ENCODE data around the gene IFIT3. TPM values are rescaled to one million over a fixed set of nuclear protein-coding genes. Genes with fewer than 3 reads are reported as not detected.

The IFIT3 gene
- total RNA-seq, 1 donor from 2014 or later = not detected

GRCh38 chr10:89308266-89308665 is 19.5 kb upstream of the IFIT3 start:
- H3K4me3 Mint-ChIP-seq (ENCODE audit: low read depth) = no peak overlapping the region
- TF ChIP-seq CTCF (IDR thresholded peaks at IDR 0.05; ENCODE audit: unreplicated experiment) = no peak
- no peaks in the 10 kb centered on the region for H3K4me1 Mint-ChIP-seq (ENCODE audit: low read depth)
- no peak for DNase-seq (ENCODE audit: low spot score, unreplicated experiment)
- H3K27ac Mint-ChIP-seq = no peak overlapping the region
- no peaks in the 10 kb centered on the region for H3K36me3 Mint-ChIP-seq (ENCODE audit: insufficient read depth)
- peaks cover 9% of the 10 kb centered on the region for H3K27me3 Mint-ChIP-seq
- H3K9me3 Mint-ChIP-seq (ENCODE audit: low read depth) = peaks cover 3% of the 10 kb centered on the region

- peaks cover 7% of the 10 kb centered on the region for H3K27me3 Mint-ChIP-seq
- TF ChIP-seq CTCF (IDR thresholded peaks at IDR 0.05; ENCODE audit: unreplicated experiment) = no peak
- H3K4me3 Mint-ChIP-seq (ENCODE audit: low read depth) = no peak overlapping the region
- no peak overlapping the region for H3K27ac Mint-ChIP-seq
- H3K36me3 Mint-ChIP-seq (ENCODE audit: insufficient read depth) = no peaks in the 10 kb centered on the region
- no peaks in the 10 kb centered on the region for H3K4me1 Mint-ChIP-seq (ENCODE audit: low read depth)
- DNase-seq (ENCODE audit: low spot score, unreplicated experiment) = no peak
- H3K9me3 Mint-ChIP-seq (ENCODE audit: low read depth) = peaks cover 3% of the 10 kb centered on the region
Observed at GRCh38 chr10:89308736-89309135, 19.1 kb upstream of the IFIT3 start.

- Mint-ChIP-seq H3K4me1 (ENCODE audit: low read depth) (no peaks in the 10 kb centered on the region), H3K36me3 (ENCODE audit: insufficient read depth) (no peaks in the 10 kb centered on the region), H3K4me3 (ENCODE audit: low read depth) (no peak overlapping the region), H3K27ac (no peak overlapping the region), H3K27me3 (peaks cover 3% of the 10 kb centered on the region), H3K9me3 (ENCODE audit: low read depth) (peaks cover 3% of the 10 kb centered on the region)
- TF ChIP-seq CTCF (IDR thresholded peaks at IDR 0.05; ENCODE audit: unreplicated experiment) = no peak
- DNase-seq (ENCODE audit: low spot score, unreplicated experiment) = no peak
Observed at GRCh38 chr10:89309156-89310055, 18.4 kb upstream of the IFIT3 start.

- Mint-ChIP-seq H3K4me3 (ENCODE audit: low read depth) (no peak overlapping the region), H3K4me1 (ENCODE audit: low read depth) (no peaks in the 10 kb centered on the region), H3K27ac (no peak overlapping the region), H3K36me3 (ENCODE audit: insufficient read depth) (no peaks in the 10 kb centered on the region), H3K9me3 (ENCODE audit: low read depth) (peaks cover 3% of the 10 kb centered on the region), H3K27me3 (peaks cover 3% of the 10 kb centered on the region)
- TF ChIP-seq CTCF (IDR thresholded peaks at IDR 0.05; ENCODE audit: unreplicated experiment) = no peak
- no peak for DNase-seq (ENCODE audit: low spot score, unreplicated experiment)
Observed at GRCh38 chr10:89310056-89310893, 17.5 kb upstream of the IFIT3 start.

GRCh38 chr10:89312973-89313372 is 14.8 kb upstream of the IFIT3 start:
- no peak for TF ChIP-seq CTCF (IDR thresholded peaks at IDR 0.05; ENCODE audit: unreplicated experiment)
- H3K4me3 Mint-ChIP-seq (ENCODE audit: low read depth) = no peak overlapping the region
- H3K4me1 Mint-ChIP-seq (ENCODE audit: low read depth) = no peaks in the 10 kb centered on the region
- H3K27ac Mint-ChIP-seq = no peak overlapping the region
- peaks cover 10% of the 10 kb centered on the region for H3K9me3 Mint-ChIP-seq (ENCODE audit: low read depth)
- H3K27me3 Mint-ChIP-seq = no peaks in the 10 kb centered on the region
- no peak for DNase-seq (ENCODE audit: low spot score, unreplicated experiment)
- no peaks in the 10 kb centered on the region for H3K36me3 Mint-ChIP-seq (ENCODE audit: insufficient read depth)
